GM06990 (cell line): ENCODE measurements around the gene ETFRF1.

Experiments used
- DNase-seq: peaks from one replicate; pipeline ENCODE4 v3.0.0-alpha.2; 2011; ENCODE audit not compliant: insufficient read length; ENCODE audit errors: extremely low read depth
- H3K27me3 ChIP-seq: replicated peaks from 2 replicates; pipeline ENCODE4 v1.6.0; 2011; ENCODE audit warnings: low read length; ENCODE audit not compliant: control insufficient read depth, insufficient read depth
- H3K36me3 ChIP-seq: 2 replicates; pipeline ENCODE4 v1.5.1; 2011; ENCODE audit warnings: low read length; ENCODE audit not compliant: control insufficient read depth, insufficient read depth
- H3K4me3 ChIP-seq: replicated peaks from 2 replicates; pipeline ENCODE4 v1.5.1; 2011; ENCODE audit warnings: low read depth, mild to moderate bottlenecking, control low read depth, low read length
- TF ChIP-seq, protein P1 (sequence below): IDR thresholded peaks from 2 replicates; pipeline ENCODE4 v1.5.1; 2011; ENCODE audit warnings: low read length, control low read depth, mild to moderate bottlenecking, inconsistent platforms; ENCODE audit not compliant: insufficient read depth, poor library complexity, severe bottlenecking

ETFRF1 gene, protein sequence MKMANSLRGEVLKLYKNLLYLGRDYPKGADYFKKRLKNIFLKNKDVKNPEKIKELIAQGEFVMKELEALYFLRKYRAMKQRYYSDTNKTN

DNA sequence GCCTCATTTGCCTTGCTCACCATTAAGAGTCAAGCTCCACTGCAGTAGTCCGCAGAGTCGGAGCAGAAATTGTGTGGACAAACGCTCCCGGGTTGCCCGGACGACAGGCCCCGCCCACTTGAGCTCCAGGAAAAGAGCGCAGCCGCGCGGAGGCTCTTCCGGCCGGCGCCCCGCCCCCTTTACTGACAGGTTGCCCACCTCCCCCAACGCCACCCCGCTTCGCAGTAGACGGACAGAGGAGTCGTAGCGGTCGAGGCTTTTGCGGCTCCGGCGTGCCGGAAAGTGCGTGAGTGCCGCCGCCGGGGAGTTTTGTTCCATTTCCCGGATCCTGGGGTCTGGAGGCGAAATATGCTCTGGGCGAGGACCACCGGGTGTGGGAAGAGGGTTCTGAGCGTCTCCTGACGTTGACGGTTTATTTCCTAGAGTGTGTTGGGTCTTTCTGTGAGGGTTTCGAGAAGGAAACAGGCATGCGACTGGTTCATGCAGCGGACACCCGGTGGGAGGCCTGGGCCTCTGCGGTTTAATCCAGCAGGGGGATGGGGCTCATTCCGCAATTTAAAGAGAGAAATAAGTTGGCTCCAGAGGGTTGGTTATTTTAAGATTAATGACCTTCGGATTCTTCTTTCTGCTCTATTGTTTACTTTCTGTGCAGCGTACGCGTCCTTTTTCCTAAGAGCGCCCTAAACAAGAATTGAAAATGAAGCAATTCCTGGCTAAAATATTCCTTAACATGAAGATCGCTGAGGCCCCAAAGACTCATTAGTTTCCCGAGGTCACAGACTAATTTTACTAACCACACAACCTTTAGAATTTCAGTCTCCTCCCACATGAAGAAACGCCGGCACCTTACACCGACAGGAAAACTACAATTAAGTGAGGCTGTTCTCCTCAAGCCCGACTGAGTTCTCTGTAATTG is at the start of gene ETFRF1, which contains the start of gene DNAI7:
Gene ETFRF1 (plus strand): TSS at position 182 of the 916 bp plus-strand sequence. CDS start 8,720 bp downstream, outside the sequence.
Gene DNAI7 (minus strand): TSS at position 105 of the 916 bp plus-strand sequence. CDS start 82 bp downstream, at position 23.
- Histone ChIP-seq H3K36me3 (no peaks in the 10 kb centered on the region; the same call in 1 of the 2 replicates), H3K27me3 (no peaks in the 10 kb centered on the region), H3K4me3 (peak within 1 kb of the TSS; percentile 86)
- TF ChIP-seq, protein P1, sequence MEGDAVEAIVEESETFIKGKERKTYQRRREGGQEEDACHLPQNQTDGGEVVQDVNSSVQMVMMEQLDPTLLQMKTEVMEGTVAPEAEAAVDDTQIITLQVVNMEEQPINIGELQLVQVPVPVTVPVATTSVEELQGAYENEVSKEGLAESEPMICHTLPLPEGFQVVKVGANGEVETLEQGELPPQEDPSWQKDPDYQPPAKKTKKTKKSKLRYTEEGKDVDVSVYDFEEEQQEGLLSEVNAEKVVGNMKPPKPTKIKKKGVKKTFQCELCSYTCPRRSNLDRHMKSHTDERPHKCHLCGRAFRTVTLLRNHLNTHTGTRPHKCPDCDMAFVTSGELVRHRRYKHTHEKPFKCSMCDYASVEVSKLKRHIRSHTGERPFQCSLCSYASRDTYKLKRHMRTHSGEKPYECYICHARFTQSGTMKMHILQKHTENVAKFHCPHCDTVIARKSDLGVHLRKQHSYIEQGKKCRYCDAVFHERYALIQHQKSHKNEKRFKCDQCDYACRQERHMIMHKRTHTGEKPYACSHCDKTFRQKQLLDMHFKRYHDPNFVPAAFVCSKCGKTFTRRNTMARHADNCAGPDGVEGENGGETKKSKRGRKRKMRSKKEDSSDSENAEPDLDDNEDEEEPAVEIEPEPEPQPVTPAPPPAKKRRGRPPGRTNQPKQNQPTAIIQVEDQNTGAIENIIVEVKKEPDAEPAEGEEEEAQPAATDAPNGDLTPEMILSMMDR = no peak
- DNase-seq = peak; percentile 95

DNA sequence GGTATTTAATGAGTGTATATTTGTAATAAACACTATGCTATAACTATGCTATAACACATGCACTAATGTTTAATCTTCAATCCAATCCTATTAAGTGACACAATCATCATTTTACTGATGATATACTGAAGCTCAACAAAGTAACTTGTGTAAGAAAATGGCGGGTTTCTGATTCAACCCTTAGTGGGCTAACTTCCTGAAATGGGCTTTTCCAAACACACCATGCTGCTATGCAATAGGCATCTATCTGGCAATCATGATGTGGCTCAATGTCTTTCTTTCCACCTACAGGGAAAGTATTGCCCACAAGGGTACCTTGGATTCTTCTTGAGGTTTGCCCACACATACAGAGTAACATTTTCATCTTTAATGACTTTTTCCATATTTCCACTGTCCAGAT is 48.4 kb upstream of the ETFRF1 start:
- Histone ChIP-seq H3K27me3 (no peaks in the 10 kb centered on the region), H3K36me3 (no peaks in the 10 kb centered on the region), H3K4me3 (no peak overlapping the region)
- TF ChIP-seq, protein P1 = no peak
- DNase-seq = no peak

DNA sequence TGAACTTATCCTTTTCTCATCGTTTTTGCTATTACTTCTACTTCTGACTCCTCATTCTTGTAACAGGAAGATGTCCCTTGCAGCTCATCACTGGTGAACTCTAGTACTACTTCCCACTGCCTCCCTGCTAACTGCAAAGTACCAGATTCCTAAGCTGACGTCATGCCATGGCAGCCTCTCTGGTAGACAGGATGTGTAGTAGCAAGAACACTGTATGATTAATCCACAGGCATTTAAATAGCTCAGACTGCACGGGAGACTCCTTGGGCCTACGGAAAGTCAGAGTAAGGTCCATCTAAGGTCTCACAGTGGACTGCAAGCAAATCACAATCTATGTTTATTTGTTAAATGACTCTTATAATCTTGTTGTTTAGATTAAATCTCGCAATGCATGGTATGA is 43.6 kb upstream of the ETFRF1 start:
- Histone ChIP-seq H3K36me3 (no peaks in the 10 kb centered on the region), H3K4me3 (no peak overlapping the region), H3K27me3 (no peaks in the 10 kb centered on the region)
- TF ChIP-seq, protein P1 = no peak
- no peak for DNase-seq

DNA sequence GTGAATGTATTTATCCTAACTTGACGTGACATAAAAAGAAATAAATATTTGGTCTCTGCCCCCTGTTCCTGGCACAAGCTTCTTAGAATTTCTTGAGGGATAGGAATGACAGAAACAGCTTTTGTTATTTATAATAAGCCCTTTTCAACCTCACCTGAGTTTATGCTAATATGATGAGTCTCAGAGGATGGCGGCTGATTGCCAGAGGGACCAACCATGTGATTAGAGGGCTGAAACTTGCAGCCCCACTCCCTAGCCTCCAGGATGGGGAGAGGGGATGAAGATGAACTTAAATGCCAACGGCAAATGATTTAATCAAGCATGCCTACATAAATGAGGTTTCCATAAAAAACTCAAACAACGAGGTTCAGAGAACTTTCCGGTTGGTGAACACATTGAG is 43.0 kb upstream of the ETFRF1 start:
- no peak for DNase-seq
- Histone ChIP-seq H3K27me3 (no peaks in the 10 kb centered on the region), H3K4me3 (no peak overlapping the region), H3K36me3 (no peaks in the 10 kb centered on the region)
- TF ChIP-seq, protein P1 = no peak

DNA sequence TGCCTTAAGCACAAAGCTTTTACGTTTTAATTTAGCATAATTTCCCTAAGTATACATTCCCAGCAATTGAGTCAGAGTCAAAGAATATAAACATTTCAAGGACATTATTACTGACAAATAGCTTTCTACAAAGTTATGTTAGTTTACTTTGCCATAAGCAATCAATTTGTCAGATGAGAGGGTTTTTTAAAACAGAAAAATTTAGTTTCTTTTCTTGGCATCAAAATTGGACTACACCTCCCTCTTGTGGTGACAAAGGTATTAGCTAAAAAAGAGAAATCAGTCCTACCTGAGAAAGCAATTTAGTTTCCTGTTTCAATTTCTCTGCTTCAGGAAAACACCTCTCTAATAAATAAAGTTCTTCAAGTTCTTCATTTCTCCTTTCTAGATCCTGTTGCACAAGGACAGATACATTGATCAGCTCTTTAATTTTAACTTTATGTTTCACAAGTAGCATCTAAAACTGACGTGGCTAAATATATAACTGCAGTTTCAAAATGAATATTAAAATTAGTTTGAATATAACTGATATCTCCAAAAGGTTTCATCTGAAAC is 39.9 kb upstream of the ETFRF1 start:
- DNase-seq = peak; percentile 57
- Histone ChIP-seq H3K4me3 (no peak overlapping the region; the same call in 1 of the 2 replicates), H3K36me3 (no peaks in the 10 kb centered on the region), H3K27me3 (no peaks in the 10 kb centered on the region)
- TF ChIP-seq, protein P1 = peak; percentile 62
